Duodenal mucosa (tissue), 2 donors: ENCODE data around the gene EPB41L4A.

Experiments
- H3K27ac ChIP-seq: one replicate; pipeline ENCODE4 v1.7.0; 2013; ENCODE audit warnings: low read depth, low read length
- H3K27me3 ChIP-seq, 2 donors: one replicate each; pipeline ENCODE4 v1.7.0; 2013; ENCODE audit warnings: low read length in 2 of 2, control low read depth in 1 of 2; ENCODE audit not compliant: insufficient read depth in 2 of 2, control insufficient read depth in 1 of 2
- H3K36me3 ChIP-seq, 2 donors: one replicate each; pipeline ENCODE4 v1.7.0; 2013; ENCODE audit warnings: low read length in 2 of 2, control low read depth in 1 of 2; ENCODE audit not compliant: insufficient read depth in 2 of 2, control insufficient read depth in 1 of 2
- H3K4me1 ChIP-seq, 2 donors: one replicate each; pipeline ENCODE4 v1.7.0; 2013; ENCODE audit warnings: low read length in 2 of 2, control low read depth in 1 of 2; ENCODE audit not compliant: insufficient read depth in 2 of 2, control insufficient read depth in 1 of 2
- H3K4me3 ChIP-seq, 2 donors: one replicate each; pipeline ENCODE4 v1.7.0; 2013; ENCODE audit warnings: low read length in 2 of 2, low read depth in 1 of 2
- H3K9ac ChIP-seq, 2 donors: one replicate each; pipeline ENCODE4 v1.7.0; 2013; ENCODE audit warnings: low read length in 2 of 2, low read depth in 1 of 2
- H3K9me3 ChIP-seq, 2 donors: one replicate each; pipeline ENCODE4 v1.7.0; 2013; ENCODE audit warnings: low read length in 2 of 2, control low read depth in 1 of 2; ENCODE audit not compliant: control insufficient read depth in 1 of 2

EPB41L4A gene

DNA sequence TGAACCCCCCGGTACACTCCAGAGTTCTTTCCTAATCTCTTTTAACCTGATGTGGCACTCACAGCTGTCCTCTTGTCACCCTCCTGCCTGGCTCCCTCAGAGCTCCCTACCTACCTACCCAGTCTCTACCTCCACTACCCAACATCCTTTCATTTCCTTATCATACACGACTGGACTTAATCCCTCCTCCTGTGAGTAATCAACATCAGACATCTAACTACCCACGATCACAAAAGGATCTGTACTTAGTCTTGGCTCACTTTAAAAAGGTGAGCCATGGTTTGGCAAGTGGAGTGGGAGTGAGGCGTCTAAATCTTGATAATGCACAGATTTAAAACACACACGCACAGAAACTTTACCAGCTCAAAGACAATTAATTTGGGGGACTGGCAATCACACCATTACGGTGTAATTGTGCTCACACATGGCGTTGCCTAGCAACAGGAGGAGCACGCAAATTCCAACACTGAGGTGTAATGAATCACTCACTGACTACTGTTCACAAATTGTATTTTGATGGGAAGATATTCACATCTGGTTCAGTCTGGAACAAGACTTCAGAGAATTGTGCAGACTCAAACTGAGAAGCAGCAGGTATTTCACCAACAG lies 235.9 kb downstream of the EPB41L4A start:
- H3K27ac ChIP-seq: no peak overlapping the region
- H3K36me3 ChIP-seq: no peaks in the 10 kb centered on the region
- no peak overlapping the region for H3K4me3 ChIP-seq
- H3K9ac ChIP-seq: no peak overlapping the region
- no peaks in the 10 kb centered on the region for H3K27me3 ChIP-seq
- H3K4me1 ChIP-seq: no peaks in the 10 kb centered on the region
- H3K9me3 ChIP-seq: no peaks in the 10 kb centered on the region

DNA sequence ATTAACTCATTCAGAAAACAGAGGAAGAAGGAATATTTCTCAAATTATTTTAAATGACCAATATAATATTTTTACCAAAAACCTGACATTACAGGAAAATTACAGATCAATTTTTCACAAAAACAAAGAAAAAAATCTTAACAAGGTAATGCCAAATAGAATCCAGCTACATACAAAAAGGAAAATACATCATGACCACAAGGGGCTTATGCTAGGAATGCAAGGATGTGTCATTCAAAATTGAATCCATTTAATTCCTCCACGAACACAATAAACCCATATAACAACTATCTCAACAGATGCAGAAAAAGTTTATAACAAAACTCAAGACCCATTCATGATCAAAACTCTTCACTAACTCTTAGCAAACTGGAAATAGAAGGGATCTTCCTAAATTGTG lies 239.8 kb downstream of the EPB41L4A start:
- Histone ChIP-seq H3K27ac (no peak overlapping the region), H3K4me1 (no peaks in the 10 kb centered on the region), H3K9me3 (no peaks in the 10 kb centered on the region), H3K4me3 (no peak overlapping the region), H3K27me3 (no peaks in the 10 kb centered on the region), H3K36me3 (no peaks in the 10 kb centered on the region), H3K9ac (no peak overlapping the region)

DNA sequence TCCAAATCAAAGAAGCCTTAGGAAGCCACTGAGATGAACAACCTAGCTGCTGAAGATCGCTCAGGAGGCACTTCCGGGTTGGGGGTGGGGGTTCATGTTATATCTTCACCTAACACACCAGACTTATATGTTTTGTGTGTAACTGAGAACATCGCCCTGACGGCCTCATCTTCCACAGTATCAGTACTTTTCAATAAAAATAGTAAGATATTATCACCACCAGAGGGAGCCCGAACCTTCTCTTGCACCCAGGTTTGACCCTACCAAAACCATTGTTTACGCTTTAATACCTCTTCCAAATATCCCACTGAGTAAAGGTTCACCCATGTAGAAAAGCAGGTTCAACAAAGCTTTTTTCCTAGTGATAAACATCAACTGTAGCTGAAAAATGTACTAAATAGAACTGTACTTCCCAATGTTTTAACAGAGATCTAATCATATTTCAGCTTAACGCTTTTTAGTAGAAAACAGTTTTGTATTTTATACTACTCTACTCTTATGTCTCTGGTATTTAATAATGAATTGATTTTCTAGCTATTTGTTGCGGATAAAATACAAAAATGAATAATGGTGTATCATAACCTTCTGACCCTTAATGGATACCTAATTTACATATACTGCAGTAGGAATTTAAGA lies 244.0 kb downstream of the EPB41L4A start:
- H3K9ac ChIP-seq: no peak overlapping the region
- H3K27me3 ChIP-seq: no peaks in the 10 kb centered on the region
- no peaks in the 10 kb centered on the region for H3K9me3 ChIP-seq
- H3K27ac ChIP-seq: no peak overlapping the region
- no peaks in the 10 kb centered on the region for H3K4me1 ChIP-seq
- no peak overlapping the region for H3K4me3 ChIP-seq
- H3K36me3 ChIP-seq: no peaks in the 10 kb centered on the region

DNA sequence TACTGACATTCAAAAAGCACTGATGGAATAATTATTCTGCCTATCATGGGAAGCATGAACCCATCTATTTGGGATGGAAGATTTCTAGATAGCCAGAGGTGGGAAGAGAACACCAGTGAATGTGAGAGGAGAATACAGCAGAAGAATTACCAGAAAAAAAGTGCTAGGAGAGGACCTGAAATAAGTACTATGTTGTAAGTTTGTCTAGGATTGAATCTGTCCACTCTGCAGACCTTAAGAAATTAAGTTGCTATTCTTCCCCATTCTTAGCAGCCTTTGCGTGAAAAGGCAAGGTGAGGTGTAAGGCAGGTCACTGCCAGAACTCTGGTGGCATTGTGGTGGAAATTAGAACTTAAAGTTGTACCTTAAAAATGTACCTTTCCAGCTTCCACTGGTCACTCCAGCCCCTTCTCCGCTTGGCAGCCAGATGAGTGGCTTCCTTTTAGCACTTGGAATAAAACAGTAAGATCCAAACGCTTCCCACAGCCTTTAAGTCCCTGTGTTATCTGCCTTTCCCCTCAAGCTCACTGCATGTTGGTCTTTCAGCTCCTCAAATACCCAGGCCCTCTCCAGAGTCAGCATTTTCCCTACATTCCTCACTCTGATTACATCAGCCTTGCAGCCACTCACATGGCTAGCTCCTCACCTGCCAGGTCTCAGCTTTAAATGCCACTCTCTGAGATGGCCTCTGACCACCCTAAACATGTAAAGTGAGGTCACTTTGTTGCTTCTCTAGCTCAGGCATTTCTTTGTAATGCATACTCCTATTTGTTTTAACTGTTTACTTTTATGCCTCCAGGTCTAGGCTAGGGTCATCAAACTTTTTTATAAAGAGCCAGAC lies 253.0 kb downstream of the EPB41L4A start:
- H3K4me3 ChIP-seq: no peak overlapping the region
- no peak overlapping the region for H3K9ac ChIP-seq
- H3K27me3 ChIP-seq: no peaks in the 10 kb centered on the region
- H3K9me3 ChIP-seq: no peaks in the 10 kb centered on the region
- H3K27ac ChIP-seq: no peak overlapping the region
- H3K36me3 ChIP-seq: peaks cover 18 to 46% of the 10 kb centered on the region in 2 donors
- peaks cover 15 to 17% of the 10 kb centered on the region in 2 donors for H3K4me1 ChIP-seq

DNA sequence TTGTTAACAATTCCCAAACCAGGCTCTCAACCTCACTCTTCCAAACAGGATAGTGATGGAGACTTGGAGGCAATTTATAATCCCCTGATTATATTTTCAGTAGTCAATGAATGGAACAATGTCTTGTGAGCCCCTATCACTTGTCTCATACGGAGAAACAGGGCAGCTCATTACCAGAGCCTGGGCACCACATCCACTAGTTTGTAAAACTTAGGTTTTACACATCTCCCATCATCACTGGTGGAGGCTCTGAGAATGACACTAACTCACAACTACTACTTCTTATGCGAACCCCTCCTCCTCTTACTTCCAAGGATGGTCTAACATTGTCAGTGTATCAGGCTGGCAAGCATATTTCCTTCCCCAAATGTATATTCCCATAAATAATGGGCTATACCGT lies 253.7 kb downstream of the EPB41L4A start:
- no peaks in the 10 kb centered on the region for H3K27me3 ChIP-seq
- H3K36me3 ChIP-seq: peaks cover 18 to 46% of the 10 kb centered on the region in 2 donors
- H3K9me3 ChIP-seq: no peaks in the 10 kb centered on the region
- no peak overlapping the region for H3K4me3 ChIP-seq
- peaks cover 16 to 17% of the 10 kb centered on the region in 2 donors for H3K4me1 ChIP-seq
- H3K27ac ChIP-seq: no peak overlapping the region
- no peak overlapping the region for H3K9ac ChIP-seq

DNA sequence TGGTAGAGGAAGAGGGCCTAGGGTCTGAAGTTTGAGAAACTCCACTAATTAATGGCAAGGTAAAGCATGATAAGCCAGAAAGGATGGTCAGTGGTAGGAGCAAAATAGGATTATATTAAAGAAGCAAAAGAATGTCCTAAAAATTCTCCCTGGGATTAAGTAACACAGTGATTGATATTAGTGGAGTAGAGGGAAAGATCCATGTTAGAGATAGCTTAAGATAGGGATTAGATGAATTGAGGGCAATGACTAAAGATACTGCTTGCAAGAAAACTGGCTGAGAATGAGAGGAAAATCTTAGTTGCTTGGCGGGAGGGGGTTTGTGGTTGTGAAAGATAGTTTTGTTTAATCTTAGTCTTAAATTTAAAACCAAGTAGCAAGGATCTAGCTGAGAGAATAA lies 255.6 kb downstream of the EPB41L4A start:
- Histone ChIP-seq H3K27ac (no peak overlapping the region), H3K36me3 (peaks cover 18 to 41% of the 10 kb centered on the region in 2 donors), H3K27me3 (no peaks in the 10 kb centered on the region), H3K4me3 (no peak overlapping the region), H3K9me3 (no peaks in the 10 kb centered on the region), H3K9ac (no peak overlapping the region), H3K4me1 (peaks cover 17 to 19% of the 10 kb centered on the region in 2 donors)

DNA sequence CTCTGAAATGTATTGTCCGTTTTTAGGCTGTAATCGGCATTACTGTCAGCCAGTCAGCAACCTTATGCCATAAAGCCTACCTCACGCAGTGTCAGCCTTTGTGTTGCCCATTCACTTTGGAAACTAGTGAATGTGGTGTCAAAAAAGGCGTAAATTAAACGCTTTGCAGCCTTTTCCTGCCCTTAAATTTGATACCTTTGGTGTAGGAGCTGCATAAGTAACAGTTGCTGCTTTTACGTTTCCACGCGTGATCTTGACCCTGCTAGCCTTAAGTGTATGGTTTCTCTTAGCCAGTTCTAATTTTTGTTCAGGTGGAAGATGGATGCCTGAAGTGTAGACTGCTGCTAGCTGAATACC lies 257.7 kb downstream of the EPB41L4A start:
- Histone ChIP-seq H3K9ac (peak overlapping the region; percentile 86 to 89), H3K9me3 (no peaks in the 10 kb centered on the region), H3K4me1 (peaks cover 17 to 19% of the 10 kb centered on the region in 2 donors), H3K4me3 (peak overlapping the region; percentile 92 to 95), H3K27ac (no peak overlapping the region), H3K27me3 (no peaks in the 10 kb centered on the region), H3K36me3 (peaks cover 18 to 37% of the 10 kb centered on the region in 2 donors)

DNA sequence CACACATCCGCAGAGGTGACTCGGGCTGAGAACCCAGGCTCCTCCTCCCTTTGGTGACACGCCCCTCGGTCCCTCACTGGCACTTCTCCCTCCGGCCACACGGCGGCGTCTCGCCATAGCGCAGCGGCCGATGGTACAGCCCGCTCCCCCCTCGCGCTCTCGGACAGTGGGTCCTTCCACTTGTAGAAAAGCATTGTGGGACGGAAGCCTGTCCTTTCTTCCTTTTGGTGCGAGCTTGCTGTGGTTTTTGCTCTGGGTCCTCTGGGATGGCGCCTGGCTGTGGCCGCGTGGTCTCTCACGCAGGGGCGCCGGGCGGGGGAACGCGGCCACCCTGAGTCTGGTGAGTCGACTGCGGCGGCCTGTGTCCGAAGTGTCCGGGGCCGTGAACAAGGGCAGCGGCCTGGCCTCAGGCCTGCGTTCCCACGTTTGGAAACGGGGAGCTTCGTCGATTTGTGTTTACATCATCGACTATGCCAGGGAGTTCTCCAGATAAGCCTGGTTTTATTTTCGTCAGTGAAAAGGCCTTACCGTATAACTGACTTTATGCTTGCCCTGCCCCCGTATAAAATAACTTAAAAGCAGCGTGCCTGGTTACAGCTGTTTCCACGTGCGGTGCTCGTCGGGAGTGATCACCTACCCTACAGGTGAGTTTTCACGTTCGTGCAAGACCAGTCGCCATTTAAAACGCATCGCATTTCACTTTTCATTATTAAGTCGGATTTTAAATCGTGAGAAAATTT lies 258.3 kb downstream of the EPB41L4A start:
- no peaks in the 10 kb centered on the region for H3K9me3 ChIP-seq
- no peaks in the 10 kb centered on the region for H3K27me3 ChIP-seq
- peak overlapping the region; percentile 86 to 89 for H3K9ac ChIP-seq

DNA sequence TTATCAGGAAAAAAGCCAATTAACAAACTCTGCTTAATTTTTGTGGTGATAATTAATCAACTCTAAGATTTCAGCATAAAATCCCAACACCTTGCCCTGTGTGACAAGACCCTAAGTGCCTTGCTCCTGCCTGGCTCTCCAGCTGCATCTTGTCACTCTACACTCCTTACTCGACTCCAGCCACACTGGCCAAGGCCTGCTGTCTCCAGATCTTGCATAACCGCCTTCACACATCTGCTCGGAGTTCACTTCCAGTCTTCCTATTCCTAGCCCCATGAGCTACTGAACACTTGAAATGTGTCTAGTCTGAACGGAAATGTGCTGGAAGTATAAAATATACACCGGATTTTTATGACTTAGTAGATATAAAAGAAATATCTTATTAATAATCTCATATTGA lies 259.6 kb downstream of the EPB41L4A start:
- no peak overlapping the region for H3K27ac ChIP-seq
- peaks cover 17 to 19% of the 10 kb centered on the region in 2 donors for H3K4me1 ChIP-seq
- H3K36me3 ChIP-seq: peaks cover 14 to 22% of the 10 kb centered on the region in 2 donors
- no peaks in the 10 kb centered on the region for H3K9me3 ChIP-seq
- H3K27me3 ChIP-seq: no peaks in the 10 kb centered on the region
- no peak overlapping the region for H3K9ac ChIP-seq
- no peak overlapping the region for H3K4me3 ChIP-seq

More for the DNA sequence above, 258.3 kb downstream of the EPB41L4A start:
- H3K4me1 ChIP-seq: peaks cover 17 to 19% of the 10 kb centered on the region in 2 donors
- peak overlapping the region; percentile 92 to 95 for H3K4me3 ChIP-seq
- peak overlapping the region; percentile 49 for H3K27ac ChIP-seq
- peaks cover 18 to 31% of the 10 kb centered on the region in 2 donors for H3K36me3 ChIP-seq
